Thyroid gland (tissue), 4 donors: ENCODE measurements around the gene ING5.

ENCODE experiments used
- CTCF ChIP-seq, 6 experiments: fragments of 200-600 bp in 3 of 6; fragments of 450-650 bp in 3 of 6; sonication (generic) in 3 of 6; IDR thresholded peaks; one replicate each; pipeline ENCODE4 v1.5.1; 2016 to 2019; ENCODE audit warnings: antibody characterized with exemption in 6 of 6, mild to moderate bottlenecking in 2 of 6, inconsistent platforms in 1 of 6, moderate library complexity in 1 of 6
- POLR2A ChIP-seq, 2 donors: fragments of 450-650 bp; IDR thresholded peaks; one replicate each; pipeline ENCODE4 v1.6.1; 2017; ENCODE audit warnings: antibody characterized with exemption in 2 of 2, mild to moderate bottlenecking in 2 of 2, moderate library complexity in 1 of 2

GRCh38 chr2:241746084-241746483 lies 44.2 kb downstream of the ING5 start:
- TF ChIP-seq CTCF (IDR thresholded peaks at IDR 0.05) = no peak
- TF ChIP-seq POLR2A (IDR thresholded peaks at IDR 0.05) = no peak
